ENCODE data around the gene ADCY9.

GRCh38 chr16:4105848-4106247 lies 10.4 kb downstream of the ADCY9 start:
- TF ChIP-seq CTCF (IDR thresholded peaks at IDR 0.05; ENCODE audit: poor library complexity, severe bottlenecking) (no peak), TAF1 (IDR thresholded peaks at IDR 0.05; ENCODE audit: low read depth) (no peak), MXI1 (conservative IDR thresholded peaks at IDR 0.05; ENCODE audit: poor library complexity, severe bottlenecking) (no peak), EZH2 (IDR thresholded peaks at IDR 0.05; ENCODE audit: borderline replicate concordance, insufficient read depth, low read length, poor library complexity, severe bottlenecking) (no peak), SMC3 (conservative IDR thresholded peaks at IDR 0.05; ENCODE audit: poor library complexity) (no peak), RAD21 (conservative IDR thresholded peaks at IDR 0.05) (no peak)

Data from neural cell (in vitro differentiated cells).